ENCODE measurements around the gene NCAPD2.

Gene NCAPD2

GRCh38 chr12:6493497-6494257 lies at the start of gene NCAPD2:
Gene NCAPD2, plus strand, starts transcription at chr12:6494102. Its CDS starts 997 bp downstream, at chr12:6495099.
- DNase-seq = peak; percentile 96

GRCh38 chr12:6444704-6445688 lies 48.9 kb upstream of the NCAPD2 start, which contains the start of gene CD27:
Gene CD27, plus strand, starts transcription at chr12:6444955. Its CDS starts 141 bp downstream, at chr12:6445096.
- peak; percentile 49 for DNase-seq

- DNase-seq = no peak
These were observed 43.6 kb upstream of the NCAPD2 start for GRCh38 chr12:6450091-6450868.

GRCh38 chr12:6450869-6451347 lies 43.0 kb upstream of the NCAPD2 start:
- no peak for DNase-seq

- peak; percentile 88 for DNase-seq
These were observed 42.3 kb upstream of the NCAPD2 start, which contains the start of gene TAPBPL for GRCh38 chr12:6451348-6452244. Gene TAPBPL, plus strand, starts transcription at chr12:6452042. Its CDS starts 207 bp downstream, at chr12:6452249.

- DNase-seq = no peak
These were observed 41.5 kb upstream of the NCAPD2 start for GRCh38 chr12:6452245-6452943.

- DNase-seq = peak; percentile 52
These were observed 40.8 kb upstream of the NCAPD2 start for GRCh38 chr12:6452944-6453630.

GRCh38 chr12:6457220-6457945 lies 36.5 kb upstream of the NCAPD2 start:
- DNase-seq = no peak

- DNase-seq = no peak
These were observed 35.5 kb upstream of the NCAPD2 start for GRCh38 chr12:6458281-6459003.

- no peak for DNase-seq
These were observed 34.9 kb upstream of the NCAPD2 start for GRCh38 chr12:6459004-6459337.

GRCh38 chr12:6460751-6461371 lies 33.0 kb upstream of the NCAPD2 start:
- DNase-seq = peak; percentile 59

GRCh38 chr12:6461401-6462233 lies 32.3 kb upstream of the NCAPD2 start:
- DNase-seq = peak; percentile 86

GRCh38 chr12:6462234-6462995 lies 31.5 kb upstream of the NCAPD2 start:
- peak; percentile 34 for DNase-seq

- DNase-seq = peak; percentile 58
These were observed 30.7 kb upstream of the NCAPD2 start for GRCh38 chr12:6463216-6463615.

GRCh38 chr12:6463858-6464257 lies 30.0 kb upstream of the NCAPD2 start:
- no peak for DNase-seq

- DNase-seq = no peak
These were observed 29.4 kb upstream of the NCAPD2 start for GRCh38 chr12:6464531-6464930.

Data from CD4-positive, alpha-beta T cell treated with Interleukin-4 for 4 hours (primary cell).